ENCODE data around the gene LACC1.
A peak's percentile ranks its signal among the peaks of the same experiment; 100 is the strongest.

LACC1 gene

GRCh38 chr13:43850873-43851272, 28.8 kb upstream of the LACC1 start:
- TF ChIP-seq CTCF (IDR thresholded peaks at IDR 0.05), result no peak
- TF ChIP-seq ZFX (IDR thresholded peaks at IDR 0.05; ENCODE audit: borderline replicate concordance), result no peak
- H3K27ac ChIP-seq, result no peak overlapping the region

GRCh38 chr13:43852923-43853404, 26.7 kb upstream of the LACC1 start:
- TF ChIP-seq ZFX (IDR thresholded peaks at IDR 0.05; ENCODE audit: borderline replicate concordance), result no peak
- no peak for TF ChIP-seq CTCF (IDR thresholded peaks at IDR 0.05)
- no peak overlapping the region for H3K27ac ChIP-seq

GRCh38 chr13:43861863-43862262, 17.8 kb upstream of the LACC1 start:
- H3K27ac ChIP-seq, result no peak overlapping the region
- TF ChIP-seq CTCF (IDR thresholded peaks at IDR 0.05), result no peak

- no peak overlapping the region for H3K27ac ChIP-seq
- TF ChIP-seq ZFX (IDR thresholded peaks at IDR 0.05; ENCODE audit: borderline replicate concordance), result no peak
- no peak for TF ChIP-seq CTCF (IDR thresholded peaks at IDR 0.05)
These were observed 14.8 kb upstream of the LACC1 start for GRCh38 chr13:43864921-43865320.

GRCh38 chr13:43865892-43866291, 13.8 kb upstream of the LACC1 start:
- H3K27ac ChIP-seq, result no peak overlapping the region
- TF ChIP-seq CTCF (IDR thresholded peaks at IDR 0.05) (no peak), ZFX (IDR thresholded peaks at IDR 0.05; ENCODE audit: borderline replicate concordance) (no peak)

GRCh38 chr13:43872181-43872580, 7.5 kb upstream of the LACC1 start:
- TF ChIP-seq CTCF (IDR thresholded peaks at IDR 0.05), result no peak
- no peak for TF ChIP-seq ZFX (IDR thresholded peaks at IDR 0.05; ENCODE audit: borderline replicate concordance)
- no peak overlapping the region for H3K27ac ChIP-seq

- H3K27ac ChIP-seq, result no peak overlapping the region
- TF ChIP-seq ZFX (IDR thresholded peaks at IDR 0.05; ENCODE audit: borderline replicate concordance) (no peak), CTCF (IDR thresholded peaks at IDR 0.05) (peak; percentile 77)
These were observed 5.1 kb upstream of the LACC1 start for GRCh38 chr13:43874504-43875092.
